K562 (cell line): ENCODE measurements around the gene SLC31A1. TPM values are rescaled to one million over a fixed set of nuclear protein-coding genes. Genes with fewer than 3 reads are reported as not detected.
A peak's percentile ranks its signal among the peaks of the same experiment; 100 is the strongest.

Experiments
- CBFA2T3 ChIP-seq: fragments of 450-650 bp; IDR thresholded peaks from 2 replicates; pipeline ENCODE4 v1.6.1; 2017
- ELF2 ChIP-seq: fragments of 250-450 bp; sonication (Bioruptor Pico); IDR thresholded peaks from 2 replicates; pipeline ENCODE4 v1.5.0; 2021; ENCODE audit warnings: mild to moderate bottlenecking
- FOXJ3 ChIP-seq: sonication (generic); formaldehyde crosslinking; IDR thresholded peaks from 2 replicates; pipeline ENCODE4 v1.4.0; 2020; ENCODE audit warnings: mild to moderate bottlenecking, missing genetic modification reagents
- FOXK1 ChIP-seq: sonication (generic); formaldehyde crosslinking; IDR thresholded peaks from 2 replicates; pipeline ENCODE4 v1.8.0; 2022; ENCODE audit warnings: missing genetic modification reagents, mild to moderate bottlenecking, borderline replicate concordance
- FOXM1 ChIP-seq, 2 experiments: fragments of 450-650 bp in 1 of 2; sonication (generic) in 1 of 2; formaldehyde crosslinking in 1 of 2; IDR thresholded peaks; 2 replicates each; pipeline versions ENCODE4 v1.6.1 to v1.9.0; 2017 to 2022; ENCODE audit warnings: low read depth in 2 of 2, mild to moderate bottlenecking in 2 of 2, missing genetic modification reagents in 1 of 2, moderate library complexity in 1 of 2
- GTF3C2 ChIP-seq: IDR thresholded peaks from 3 replicates; pipeline ENCODE4 v1.6.1; 2011; ENCODE audit warnings: borderline replicate concordance, mild to moderate bottlenecking, moderate library complexity; ENCODE audit not compliant: insufficient read length; ENCODE audit errors: extremely low read depth
- HDAC3 ChIP-seq: fragments of 450-650 bp; IDR thresholded peaks from 2 replicates; pipeline ENCODE4 v1.6.1; 2018; ENCODE audit warnings: borderline replicate concordance, mild to moderate bottlenecking, moderate library complexity; ENCODE audit not compliant: partially characterized antibody
- MGA ChIP-seq: fragments of 450-650 bp; IDR thresholded peaks from 2 replicates; pipeline ENCODE4 v1.6.1; 2016; ENCODE audit warnings: mild to moderate bottlenecking, moderate library complexity
- SMARCA5 ChIP-seq: fragments of 450-650 bp; IDR thresholded peaks from 2 replicates; pipeline ENCODE4 v1.6.1; 2016
- STAT5A ChIP-seq: IDR thresholded peaks from 2 replicates; pipeline ENCODE4 v1.6.1; 2012; ENCODE audit warnings: low read length, inconsistent platforms, borderline replicate concordance
- ZNF699 ChIP-seq: fragments of 250-450 bp; sonication (Bioruptor Pico); IDR thresholded peaks from 2 replicates; pipeline ENCODE4 v1.8.0; 2021; ENCODE audit warnings: mild to moderate bottlenecking, moderate library complexity; ENCODE audit not compliant: insufficient replicate concordance
- polyA plus RNA-seq, 8 experiments: library from polyadenylated mRNA; depleted of rRNA in 4 of 8; stranded (reverse) in 5 of 8; unstranded in 3 of 8; fragments of >200 nt; fragmentation: Nextera tagmentation in 2 of 8; fragmentation: Illumina TruSeq in 1 of 8; extraction: Ambion mirVana in 2 of 8; extraction: Trizol in 1 of 8; gene quantifications; 2 replicates each; pipeline versions ENCODE4 v1.2.1 to v1.2.3, GENCODE V29; 2011 to 2014; ENCODE audit warnings: inconsistent platforms in 1 of 8, missing spikeins in 1 of 8
- total RNA-seq, 7 experiments: library from RNA; depleted of rRNA in 6 of 7; stranded (reverse); fragments of >200 nt in 6 of 7; fragmentation: Illumina TruSeq in 2 of 7; extraction: Trizol in 2 of 7; gene quantifications; 2 replicates each; pipeline versions ENCODE4 v1.2.1 to v1.2.3, GENCODE V29; 2011 to 2021; ENCODE audit warnings: low replicate concordance in 1 of 7

The SLC31A1 gene
- total and polyA plus RNA-seq, 9 of the 15 experiments (the other 6 are each of a cell fraction or from before 2014, with no cell fraction given), result 15.4 to 40.7 (median 25.9) TPM

DNA sequence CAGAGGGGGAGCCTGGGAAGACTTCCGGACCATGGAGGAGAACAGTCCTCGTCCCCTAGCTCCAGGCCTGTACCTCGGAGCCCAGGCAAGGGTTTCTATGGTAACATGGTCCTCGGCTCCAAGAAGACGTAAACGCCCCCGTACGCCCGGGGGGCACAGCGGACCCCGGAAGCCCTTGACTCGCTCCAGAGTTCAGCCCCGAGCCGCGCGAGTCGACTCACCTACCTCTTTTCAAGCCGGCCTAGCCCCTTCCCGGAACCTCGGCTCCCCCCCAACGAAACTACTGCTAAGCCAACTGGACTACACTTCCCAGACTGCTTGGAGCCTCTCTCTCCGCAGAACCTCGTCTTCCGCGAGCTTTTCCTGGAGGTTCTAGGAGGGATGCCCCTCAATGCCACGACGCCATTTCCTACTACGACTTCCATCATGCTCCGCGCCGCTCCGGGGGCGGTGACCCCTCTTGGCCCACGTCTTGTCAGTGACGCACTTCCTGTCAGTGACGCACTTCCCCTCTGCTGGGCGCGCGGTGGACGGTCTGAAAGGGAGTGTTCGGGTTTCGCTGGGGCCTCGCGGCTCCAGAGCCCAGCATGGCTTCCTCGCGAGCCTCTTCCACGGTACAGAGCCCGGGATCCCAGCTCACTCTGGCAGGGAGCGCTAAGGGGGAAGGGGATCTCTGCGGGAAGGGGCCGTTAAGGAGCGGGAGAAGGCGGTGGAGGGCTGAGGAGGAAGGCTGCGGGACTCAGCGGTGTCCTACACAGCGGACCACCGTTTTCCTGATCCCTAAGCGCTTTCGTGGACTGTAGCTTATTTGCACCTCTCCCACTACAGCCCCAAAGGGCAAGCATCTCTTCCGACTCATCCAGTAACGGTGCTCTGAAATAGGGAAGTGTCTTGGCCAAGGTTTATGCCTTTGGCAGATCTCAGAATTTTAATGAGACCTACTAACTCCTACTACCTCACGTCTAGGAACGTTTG lies 54.1 kb downstream of the SLC31A1 start, which contains the start of the genes CDC26 and PRPF4 (continued):
- peak; percentile 45; the same call in 1 of the 2 replicates for TF ChIP-seq MGA
- TF ChIP-seq STAT5A, result no peak
- no peak for TF ChIP-seq FOXJ3 (CRISPR knock-in tag)
- TF ChIP-seq ZNF699 (CRISPR knock-in tag), result no peak
- peak; percentile 9; the same call in 1 of the 2 replicates for TF ChIP-seq FOXK1 (CRISPR knock-in tag)
- no peak for TF ChIP-seq GTF3C2
- no peak for TF ChIP-seq FOXM1 (IDR thresholded peaks at IDR 0.05; ENCODE audit: low read depth)
- TF ChIP-seq FOXM1 (CRISPR knock-in tag; IDR thresholded peaks at IDR 0.05; ENCODE audit: low read depth), result no peak
- no peak for TF ChIP-seq SMARCA5
- no peak for TF ChIP-seq CBFA2T3
- no peak for TF ChIP-seq HDAC3
- TF ChIP-seq ELF2 (CRISPR knock-in tag), result peak; percentile 60; the same call in 1 of the 2 replicates
